Endothelial cell of umbilical vein (primary cell): ENCODE results near the gene KPNB1. TPM values are rescaled to one million over a fixed set of nuclear protein-coding genes. Genes with fewer than 3 reads are reported as not detected.

Experiments
- BruUV-seq: library from RNA; stranded (reverse); fragments of 400-500 nt; replicated peaks from 2 replicates; lab custom pipeline; 2021; lab: Mats Ljungman, UMichigan
- CTCF ChIA-PET: fragments of 300-600, 350-600 bp; sonication (Branson Sonifier 250); formaldehyde crosslinking; loops from one replicate; lab custom pipeline; 2021; ENCODE audit warnings: antibody characterized with exemption, inconsistent platforms; lab: Charles Lee
- POLR2A ChIA-PET: fragments of 300-600, 350-600 bp; sonication (Branson Sonifier 250); formaldehyde crosslinking; loops from one replicate; lab custom pipeline; 2021; ENCODE audit warnings: antibody characterized with exemption, inconsistent platforms; lab: Charles Lee
- DNase-seq: peaks from one replicate; pipeline ENCODE4 v3.0.0-alpha.2; 2011; ENCODE audit warnings: low read depth, low spot score
- FAIRE-seq: peaks from 2 replicates; lab custom pipeline; 2011; peaks lifted over from hg19 to GRCh38; lab: Jason Lieb, UNC
- H2AFZ ChIP-seq: 2 replicates; pipeline ENCODE4 v1.6.0; 2012; ENCODE audit warnings: low read depth, low read length, control low read depth, inconsistent platforms
- H3K27ac ChIP-seq: 2 replicates; pipeline ENCODE4 v1.5.1; 2011; ENCODE audit warnings: low read depth, mild to moderate bottlenecking, control low read depth, low read length, moderate library complexity; ENCODE audit not compliant: insufficient read depth
- H3K27me3 ChIP-seq, 2 experiments: 2 replicates each; pipeline versions ENCODE4 v1.6.0 to v1.6.1; 2011; ENCODE audit warnings: low read length in 2 of 2, mixed read lengths in 1 of 2; ENCODE audit not compliant: control insufficient read depth in 2 of 2, insufficient read depth in 2 of 2
- H3K36me3 ChIP-seq, 2 experiments: 2 replicates in 1 of 2; 3 replicates in 1 of 2; pipeline ENCODE4 v1.5.1; 2011; ENCODE audit warnings: low read length in 2 of 2, mild to moderate bottlenecking in 1 of 2, moderate library complexity in 1 of 2; ENCODE audit not compliant: control insufficient read depth in 2 of 2, insufficient read depth in 2 of 2; ENCODE audit errors: extremely low read depth in 1 of 2
- H3K4me1 ChIP-seq: 3 replicates; pipeline ENCODE4 v1.5.1; 2011; ENCODE audit warnings: mild to moderate bottlenecking, low read length; ENCODE audit not compliant: control insufficient read depth, insufficient read depth; ENCODE audit errors: extremely low read depth
- H3K4me2 ChIP-seq: 2 replicates; pipeline ENCODE4 v1.6.1; 2011; ENCODE audit warnings: low read length, control low read depth, mixed read lengths; ENCODE audit not compliant: insufficient read depth
- H3K4me3 ChIP-seq, 3 experiments: fragments of 200-600 bp in 1 of 3; sonication (generic), shearing (Covaris generic) in 1 of 3; replicated peaks in 1 of 3; 2 replicates each; pipeline ENCODE4 v1.5.1; 2011 to 2016; ENCODE audit warnings: control low read depth in 3 of 3, low read length in 3 of 3, mild to moderate bottlenecking in 2 of 3, inconsistent platforms in 1 of 3, low read depth in 1 of 3, moderate library complexity in 1 of 3; ENCODE audit not compliant: insufficient read depth in 1 of 3
- H3K79me2 ChIP-seq: 2 replicates; pipeline ENCODE4 v1.6.0; 2012; ENCODE audit warnings: low read length, inconsistent platforms; ENCODE audit not compliant: control insufficient read depth, insufficient read depth
- H3K9ac ChIP-seq: replicated peaks from 2 replicates; pipeline ENCODE3; 2011; ENCODE audit warnings: low read length, control low read depth; ENCODE audit not compliant: insufficient read depth; ENCODE audit errors: extremely low read depth
- H3K9me1 ChIP-seq: replicated peaks from 3 replicates; pipeline ENCODE4 v1.6.0; 2011; ENCODE audit warnings: mild to moderate bottlenecking, low read length; ENCODE audit not compliant: control insufficient read depth, insufficient read depth; ENCODE audit errors: extremely low read depth
- H3K9me3 ChIP-seq: replicated peaks from 2 replicates; pipeline ENCODE4 v1.5.1; 2012; ENCODE audit warnings: low read length, inconsistent platforms; ENCODE audit not compliant: control insufficient read depth, insufficient read depth
- H4K20me1 ChIP-seq: replicated peaks from 2 replicates; pipeline ENCODE3; 2011; ENCODE audit warnings: mild to moderate bottlenecking, low read length; ENCODE audit not compliant: control insufficient read depth, insufficient read depth; ENCODE audit errors: extremely low read depth
- CTCF ChIP-seq, 2 donors: IDR thresholded peaks; 1 replicate in 1 of 2; 2 replicates in 1 of 2; pipeline ENCODE4 v1.5.1; 2011; ENCODE audit warnings: low read length in 2 of 2, mild to moderate bottlenecking in 2 of 2, moderate library complexity in 2 of 2, control low read depth in 1 of 2, inconsistent platforms in 1 of 2, low read depth in 1 of 2; ENCODE audit not compliant: insufficient read depth in 1 of 2; ENCODE audit errors: extremely low read depth in 1 of 2
- EZH2 ChIP-seq: IDR thresholded peaks from 2 replicates; pipeline ENCODE4 v1.6.1; 2012; ENCODE audit warnings: borderline replicate concordance, low read depth, mild to moderate bottlenecking, moderate library complexity, low read length, inconsistent platforms; ENCODE audit not compliant: severe bottlenecking
- FOS ChIP-seq: IDR thresholded peaks from 2 replicates; pipeline ENCODE4 v1.6.1; 2011; ENCODE audit warnings: mild to moderate bottlenecking, low read length, moderate library complexity, borderline replicate concordance; ENCODE audit not compliant: insufficient read depth
- GATA2 ChIP-seq: IDR thresholded peaks from 2 replicates; pipeline ENCODE4 v1.7.0; 2011; ENCODE audit warnings: low read depth, mild to moderate bottlenecking, moderate library complexity, mixed read lengths, low read length; ENCODE audit not compliant: insufficient read length, insufficient read depth
- JUN ChIP-seq: IDR thresholded peaks from 2 replicates; pipeline ENCODE4 v1.6.1; 2011; ENCODE audit warnings: borderline replicate concordance, low read depth; ENCODE audit not compliant: insufficient read length, insufficient read depth
- MAX ChIP-seq: IDR thresholded peaks from 2 replicates; pipeline ENCODE4 v1.6.1; 2011; ENCODE audit not compliant: insufficient read depth, insufficient read length
- MYC ChIP-seq: IDR thresholded peaks from one replicate; pipeline ENCODE4 v1.6.1; 2011; ENCODE audit warnings: mild to moderate bottlenecking, low read depth, low read length
- POLR2A ChIP-seq: IDR thresholded peaks from 2 replicates; pipeline ENCODE4 v1.6.1; 2012; ENCODE audit warnings: low read depth, mild to moderate bottlenecking, control low read depth, low read length
- POLR2AphosphoS5 ChIP-seq: IDR thresholded peaks from 2 replicates; pipeline ENCODE4 v1.6.1; 2012; ENCODE audit warnings: low read depth, mild to moderate bottlenecking, control low read depth, low read length, moderate library complexity; ENCODE audit not compliant: insufficient read depth
- dilution Hi-C: fragments of 300-500 bp; cut with MboI; formaldehyde crosslinking; loops from one replicate; pipeline ENCODE4 v1.15.0; 2019; ENCODE audit warnings: low sequenced_read_pairs; ENCODE audit not compliant: extremely low pct_ligation_motif_present
- intact Hi-C: fragments of 100-400 bp; cut with micrococcal nuclease; formaldehyde crosslinking; loops from one replicate; pipeline ENCODE4 v1.10.0; 2022
- polyA plus RNA-seq, 4 experiments: library from polyadenylated mRNA; depleted of rRNA in 3 of 4; stranded (reverse) in 3 of 4; unstranded in 1 of 4; fragments of >200 nt; gene quantifications; 2 replicates each; pipeline versions ENCODE4 v1.2.1 to v1.2.3, GENCODE V29; 2011 to 2012; ENCODE audit warnings: missing spikeins in 1 of 4
- total RNA-seq: library from RNA; stranded (reverse); gene quantifications from 2 replicates; pipeline ENCODE4 v1.2.3, GENCODE V29; 2021

KPNB1 gene
- total and polyA plus RNA-seq, 2 donors (not counting 3 experiments of a cell fraction or from before 2014, with no cell fraction given), result 119 to 495 TPM

- Histone ChIP-seq H3K9me3 (no peaks in the 10 kb centered on the region), H3K36me3 (peaks cover 0 to 18% of the 10 kb centered on the region in 2 experiments), H4K20me1 (no peaks in the 10 kb centered on the region), H2AFZ (no peak overlapping the region), H3K4me1 (no peaks in the 10 kb centered on the region), H3K79me2 (no peaks in the 10 kb centered on the region), H3K4me3 (no peak overlapping the region), H3K9ac (no peak overlapping the region), H3K27me3 (no peaks in the 10 kb centered on the region), H3K27ac (no peak overlapping the region), H3K4me2 (no peak overlapping the region), H3K9me1 (no peaks in the 10 kb centered on the region)
- POLR2A ChIA-PET, result no interaction called here
- no peak for DNase-seq
- intact Hi-C loops (no loop called here), dilution Hi-C loops (no loop called here)
- no peak for FAIRE-seq
- CTCF ChIA-PET, result interaction anchor here (0.9 to 3.6 kb wide), 3 partner anchors 8 to 42 kb away, joined by 3 to 22 read pairs (median 7); no protein-coding TSS in a partner anchor
- no TSS peak for BruUV-seq
- TF ChIP-seq POLR2A, result no peak
These were observed 56.1 kb downstream of the KPNB1 start for GRCh38 chr17:47705536-47706530.

- dilution Hi-C loops (no loop called here), intact Hi-C loops (no loop called here)
- Histone ChIP-seq H3K27ac (no peak overlapping the region), H3K4me2 (no peak overlapping the region), H3K4me1 (no peaks in the 10 kb centered on the region), H3K4me3 (no peak overlapping the region), H3K79me2 (no peaks in the 10 kb centered on the region), H3K27me3 (no peaks in the 10 kb centered on the region), H3K9ac (no peak overlapping the region), H3K9me3 (no peaks in the 10 kb centered on the region), H4K20me1 (no peaks in the 10 kb centered on the region), H2AFZ (no peak overlapping the region), H3K9me1 (no peaks in the 10 kb centered on the region), H3K36me3 (peaks cover 0 to 15% of the 10 kb centered on the region in 2 experiments)
- FAIRE-seq (no peak), DNase-seq (no peak)
- BruUV-seq, result no TSS peak
- ChIA-PET POLR2A (no interaction called here), CTCF (interaction anchor here (0.8 to 3.6 kb wide), 4 partner anchors 9 to 43 kb away, joined by 3 to 22 read pairs (median 5); partner anchors contain the start of gene TBKBP1)
- no peak for TF ChIP-seq FOS
- no peak for TF ChIP-seq MYC
- TF ChIP-seq MAX, result no peak
- TF ChIP-seq GATA2, result no peak
- TF ChIP-seq POLR2A, result no peak
- TF ChIP-seq EZH2, result no peak
- no peak for TF ChIP-seq JUN
- no peak for TF ChIP-seq POLR2AphosphoS5
- TF ChIP-seq CTCF (IDR thresholded peaks at IDR 0.05; ENCODE audit: extremely low read depth in 1 of 2, insufficient read depth in 1 of 2, low read depth in 1 of 2, low read length in 2 of 2), result no peak
These were observed 57.5 kb downstream of the KPNB1 start for GRCh38 chr17:47707056-47707804.
